ENCODE data around the gene CLRN3. TPM values are rescaled to one million over a fixed set of nuclear protein-coding genes. Genes with fewer than 3 reads are reported as not detected.

The CLRN3 gene
- total RNA-seq, 1 experiment from 2014 or later = not detected

- no peak for DNase-seq (ENCODE audit: low spot score)
These were observed 7.1 kb upstream of the CLRN3 start for GRCh38 chr10:127899766-127900387.

DNA sequence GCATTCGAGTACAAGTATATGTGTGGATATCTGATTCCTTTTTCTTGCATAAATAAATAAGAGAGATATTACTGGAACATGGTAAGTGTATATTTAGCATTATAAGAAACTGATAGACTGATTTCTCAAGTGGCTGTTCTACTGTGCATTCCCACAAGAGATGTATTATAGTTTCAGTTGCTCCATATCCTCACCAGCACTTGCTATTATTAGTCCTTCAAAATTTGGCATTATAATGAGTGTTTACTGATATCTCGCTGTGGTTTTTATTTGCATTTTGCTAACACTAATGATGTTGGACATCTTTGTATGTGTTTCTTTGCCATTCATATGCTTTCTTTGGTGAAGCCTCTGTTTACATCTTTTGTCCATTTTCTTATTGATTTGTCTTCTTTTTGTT lies 4.4 kb upstream of the CLRN3 start:
- DNase-seq (ENCODE audit: low spot score) = no peak

GRCh38 chr10:127896590-127896989 lies 3.8 kb upstream of the CLRN3 start:
- DNase-seq (ENCODE audit: low spot score) = no peak

DNA sequence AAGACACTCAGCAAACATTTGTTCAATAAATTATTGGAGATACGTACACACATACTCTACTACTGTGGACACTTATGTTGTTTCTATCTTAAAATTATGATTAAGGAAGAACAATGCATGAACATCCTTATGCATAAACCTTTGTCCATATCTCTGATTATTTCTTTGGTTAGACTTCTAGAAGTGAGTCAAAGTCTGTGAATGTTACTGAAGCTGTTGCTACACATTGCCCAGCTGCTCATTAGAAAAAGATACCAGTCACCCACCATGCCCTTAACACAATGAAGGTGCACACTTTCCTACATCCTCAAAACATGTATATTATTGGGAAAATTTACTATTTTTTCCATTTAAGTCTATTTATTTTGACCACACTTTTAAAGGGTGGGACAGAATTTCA lies 1.4 kb upstream of the CLRN3 start:
- no peak for DNase-seq (ENCODE audit: low spot score)

- no peak for DNase-seq (ENCODE audit: low spot score)
These were observed 1.9 kb downstream of the CLRN3 start for GRCh38 chr10:127890832-127891334.

GRCh38 chr10:127890216-127890615 lies 2.5 kb downstream of the CLRN3 start:
- no peak for DNase-seq (ENCODE audit: low spot score)

DNA sequence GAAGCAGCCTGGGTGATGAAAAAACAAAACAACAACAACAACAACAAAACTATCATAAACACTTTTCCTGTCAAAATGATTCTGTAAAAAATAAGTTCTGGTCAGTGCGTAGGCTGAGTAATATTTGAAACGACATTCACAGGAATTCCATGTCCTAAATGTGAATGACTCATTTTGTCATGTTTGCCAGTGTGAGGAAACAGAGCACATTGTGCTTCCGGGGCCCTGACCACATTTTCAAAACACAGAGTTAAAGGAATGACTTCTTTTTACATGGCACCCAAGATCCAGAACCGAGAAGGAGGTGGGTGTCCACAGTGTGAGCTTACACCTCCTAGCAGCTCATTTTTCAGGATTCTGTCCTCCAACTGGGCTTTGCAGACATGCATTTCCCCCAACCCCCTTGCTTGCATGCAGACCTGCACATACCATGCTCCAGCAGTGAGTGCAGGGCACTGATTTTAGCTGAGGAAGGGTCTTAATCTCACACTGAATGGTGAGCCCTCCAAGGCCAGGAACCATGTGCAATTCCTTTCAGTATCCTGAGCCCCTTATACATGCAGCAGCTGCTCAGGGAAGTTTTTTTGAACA lies 3.0 kb downstream of the CLRN3 start:
- DNase-seq (ENCODE audit: low spot score) = peak; percentile 18

- no peak for DNase-seq (ENCODE audit: low spot score)
These were observed 4.0 kb downstream of the CLRN3 start for GRCh38 chr10:127888521-127889312.

- DNase-seq (ENCODE audit: low spot score) = no peak
These were observed 5.0 kb downstream of the CLRN3 start for GRCh38 chr10:127887541-127888415.

GRCh38 chr10:127886371-127887051 lies 6.2 kb downstream of the CLRN3 start:
- no peak for DNase-seq (ENCODE audit: low spot score)

DNA sequence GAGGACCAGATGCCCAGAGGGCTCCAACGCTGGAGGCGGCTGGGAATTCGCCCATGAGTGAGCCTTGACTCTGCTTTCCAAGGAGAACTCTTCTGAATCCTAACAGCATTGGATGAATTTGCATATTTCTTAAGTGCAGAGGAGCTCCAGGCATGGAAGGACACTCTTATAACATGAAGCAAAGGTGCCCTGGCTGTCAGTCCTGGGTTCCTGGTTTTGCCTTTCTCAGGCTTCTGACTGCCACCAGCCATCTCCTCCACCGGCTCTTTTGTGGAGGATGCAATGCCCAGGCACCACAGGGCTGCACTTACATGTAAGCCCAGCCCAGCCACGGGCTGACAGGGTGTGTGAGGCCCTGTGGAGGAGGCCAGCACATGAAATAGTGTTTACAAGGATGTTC lies 8.2 kb downstream of the CLRN3 start:
- no peak for DNase-seq (ENCODE audit: low spot score)

DNA sequence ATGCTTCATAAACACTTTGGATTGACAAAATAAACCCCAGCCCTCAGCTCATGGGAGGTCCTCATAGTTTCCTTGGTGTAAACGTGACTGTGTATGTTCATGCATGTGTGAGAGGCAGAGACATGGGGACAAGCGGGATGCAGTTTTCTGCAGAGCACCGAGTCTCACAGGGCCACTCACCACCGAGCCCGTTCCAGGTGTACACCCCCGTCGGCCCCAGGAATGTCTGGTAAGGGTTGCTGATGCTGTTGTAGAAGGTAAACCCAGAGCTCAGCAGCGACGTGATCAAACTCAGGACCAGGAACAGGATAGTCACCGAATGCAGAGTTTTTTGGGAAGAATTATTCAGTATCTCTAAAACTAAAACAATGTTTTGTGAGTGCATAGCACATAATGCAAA lies 9.2 kb downstream of the CLRN3 start:
- DNase-seq (ENCODE audit: low spot score) = no peak

DNA sequence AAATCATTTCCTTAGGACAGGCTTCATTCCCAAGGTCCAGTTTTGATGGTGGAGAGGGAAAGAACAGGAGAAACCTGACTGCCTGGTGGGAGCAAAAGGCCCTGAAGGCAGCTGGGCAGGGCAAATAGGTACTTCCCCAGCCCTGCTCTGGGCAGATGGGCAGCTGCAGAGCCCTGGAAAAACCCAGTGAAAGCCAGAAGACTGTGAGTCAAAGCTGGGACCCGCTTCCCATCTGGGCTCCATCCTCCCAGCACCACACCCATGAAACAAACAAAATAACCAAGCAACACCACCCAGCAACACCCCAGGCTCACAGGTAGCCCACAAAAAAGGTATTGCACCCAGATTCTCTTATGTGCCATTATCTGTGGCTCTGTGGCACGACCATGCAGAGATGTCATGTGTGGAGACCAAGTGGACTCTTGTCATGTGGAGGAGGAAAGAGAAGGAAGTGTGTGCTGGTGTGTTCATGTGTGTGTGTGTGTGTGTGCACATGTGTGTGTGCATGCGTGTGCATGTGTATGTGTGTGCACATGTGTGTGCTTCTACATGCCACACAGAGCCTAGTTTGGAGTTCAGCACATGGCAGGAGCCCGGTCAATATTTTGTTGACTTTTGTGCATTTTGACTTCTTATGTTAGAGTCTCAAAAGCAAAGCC lies 9.8 kb downstream of the CLRN3 start:
- DNase-seq (ENCODE audit: low spot score) = no peak

DNA sequence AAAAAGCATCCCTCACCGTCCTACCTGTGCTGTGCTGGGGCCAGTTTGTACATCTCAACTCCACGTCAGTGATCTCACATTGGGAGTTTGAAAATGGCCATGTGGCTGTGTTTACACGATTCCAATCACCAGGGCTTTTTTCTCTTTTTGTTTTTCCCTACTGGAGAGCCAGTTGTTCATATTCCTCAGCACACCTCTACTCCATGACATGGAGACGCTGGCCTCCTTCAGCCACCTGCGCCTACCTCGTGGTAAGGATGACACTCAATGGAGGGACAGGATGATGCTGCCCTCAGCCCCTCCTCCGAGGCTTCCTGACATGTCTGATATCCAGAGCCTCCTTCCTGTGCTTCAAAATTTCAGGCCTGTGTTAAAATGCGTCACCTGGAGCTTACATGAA lies 10.3 kb downstream of the CLRN3 start:
- no peak for DNase-seq (ENCODE audit: low spot score)

DNA sequence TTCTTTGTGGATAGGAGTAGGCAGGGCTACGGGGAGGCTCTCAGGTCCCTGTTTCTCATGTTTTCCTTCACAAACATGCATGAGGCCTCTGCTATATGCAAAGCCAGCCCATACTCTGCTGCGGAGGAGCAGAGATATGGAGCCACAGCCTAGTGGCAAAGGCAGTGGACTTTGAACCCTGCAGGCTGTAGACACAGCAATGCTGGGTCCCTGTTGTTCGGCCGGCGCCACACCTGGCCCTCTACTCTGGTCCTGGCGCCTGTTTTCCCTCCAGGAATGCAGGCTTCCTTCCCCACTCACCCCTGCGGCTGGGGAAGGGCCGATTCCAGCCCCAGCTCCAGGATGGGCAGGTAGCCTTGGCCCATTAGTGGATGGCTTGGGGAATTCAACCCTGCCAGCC lies 11.5 kb downstream of the CLRN3 start:
- no peak for DNase-seq (ENCODE audit: low spot score)

- no peak for DNase-seq (ENCODE audit: low spot score)
These were observed 12.2 kb downstream of the CLRN3 start for GRCh38 chr10:127880557-127880956.

- no peak for DNase-seq (ENCODE audit: low spot score)
These were observed 14.2 kb downstream of the CLRN3 start for GRCh38 chr10:127878475-127879055.

- no peak for DNase-seq (ENCODE audit: low spot score)
These were observed 15.0 kb downstream of the CLRN3 start for GRCh38 chr10:127877699-127878098.

GRCh38 chr10:127877116-127877515 lies 15.6 kb downstream of the CLRN3 start:
- no peak for DNase-seq (ENCODE audit: low spot score)

DNA sequence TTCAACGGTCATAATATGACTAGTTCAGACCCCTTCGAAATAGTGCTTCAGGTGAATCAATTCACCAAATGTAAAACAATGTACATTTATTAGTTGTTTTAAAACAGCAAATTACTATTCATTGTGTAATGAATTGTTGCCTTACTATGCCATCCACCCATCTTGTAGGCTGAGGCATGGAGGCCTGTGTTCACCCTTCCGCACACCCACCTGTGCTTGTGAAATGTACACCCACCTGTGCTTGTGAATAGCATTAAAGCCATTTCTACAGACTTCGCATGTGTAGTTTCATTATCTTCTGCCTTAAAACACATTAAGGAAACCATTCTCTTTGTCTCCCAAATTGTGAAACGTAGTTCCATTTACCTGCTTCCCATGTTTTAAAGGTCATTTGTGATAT lies 16.8 kb downstream of the CLRN3 start:
- DNase-seq (ENCODE audit: low spot score) = no peak

DNA sequence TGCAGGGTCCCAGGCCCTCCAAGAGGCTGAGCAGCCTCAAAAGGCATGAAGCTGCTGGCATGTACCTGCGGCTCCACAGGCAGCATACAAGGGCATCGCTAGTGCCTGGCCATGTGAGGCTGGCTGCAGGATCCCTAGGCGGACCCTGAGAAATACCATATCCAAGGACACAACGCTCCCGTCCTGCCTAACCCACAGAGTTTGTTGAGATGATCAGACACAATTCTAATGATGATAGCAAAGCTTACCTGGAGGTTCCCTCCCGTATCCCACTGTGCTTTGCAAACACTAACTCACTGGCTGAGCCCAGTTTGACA lies 17.3 kb downstream of the CLRN3 start:
- no peak for DNase-seq (ENCODE audit: low spot score)
